Spinal cord (tissue), 10 donors: Measurements from ENCODE around the gene AKR1B1. TPM values are rescaled to one million over a fixed set of nuclear protein-coding genes. Genes with fewer than 3 reads are reported as not detected.
A peak's percentile ranks its signal among the peaks of the same experiment; 100 is the strongest.

ENCODE experiments used
- DNase-seq, 6 donors: peaks; one replicate each; pipeline versions ENCODE4 v3.0.0 to v3.0.0-alpha.2; 2013 to 2015; ENCODE audit warnings: low spot score in 6 of 6, low read depth in 4 of 6
- H3K27ac ChIP-seq: one replicate; pipeline ENCODE4 v1.5.1; 2013; ENCODE audit warnings: low read depth, low read length, control low read depth
- H3K27me3 ChIP-seq: one replicate; pipeline ENCODE4 v1.6.1; 2013; ENCODE audit warnings: low read length; ENCODE audit not compliant: control insufficient read depth, insufficient read depth
- H3K36me3 ChIP-seq: one replicate; pipeline ENCODE4 v1.6.1; 2013; ENCODE audit warnings: low read length; ENCODE audit not compliant: control insufficient read depth, insufficient read depth
- H3K4me1 ChIP-seq: one replicate; pipeline ENCODE4 v1.6.1; 2013; ENCODE audit warnings: low read length; ENCODE audit not compliant: control insufficient read depth, insufficient read depth
- H3K4me3 ChIP-seq: one replicate; pipeline ENCODE4 v1.5.1; 2013; ENCODE audit warnings: low read depth, low read length, control low read depth
- H3K9me3 ChIP-seq: one replicate; pipeline ENCODE4 v1.6.1; 2013; ENCODE audit warnings: low read length; ENCODE audit not compliant: control insufficient read depth, insufficient read depth
- WGBS: methylation state at CpG from one replicate; pipeline ENCODE4 v1.1.5; 2013; ENCODE audit warnings: missing lambda C conversion rate; ENCODE audit not compliant: insufficient coverage; 5-methylcytosine and 5-hydroxymethylcytosine counted together
- polyA plus RNA-seq, 2 donors: library from polyadenylated mRNA; unstranded; fragments of 120-200 nt; gene quantifications; one replicate each; pipeline ENCODE4 v1.2.1, GENCODE V29; 2013; ENCODE audit not compliant: insufficient read length in 2 of 2
- total RNA-seq, 2 donors: library from RNA; depleted of rRNA in 1 of 2; stranded (reverse); fragments of 120-200 nt in 1 of 2; fragments of >200 nt in 1 of 2; gene quantifications; one replicate each; pipeline versions ENCODE4 v1.2.3 to v1.2.4, GENCODE V29; 2013 to 2014
- donor health status: healthy.

Gene AKR1B1
- total and polyA plus RNA-seq, 4 donors: 54.7 to 143 (median 103) TPM

GRCh38 chr7:134440476-134440875 lies 18.4 kb downstream of the AKR1B1 start:
- H3K27me3 ChIP-seq: no peaks in the 10 kb centered on the region
- 97% methylated on average over 3 of the region's 4 CpGs for WGBS
- peaks cover 44% of the 10 kb centered on the region for H3K36me3 ChIP-seq
- no peak overlapping the region for H3K27ac ChIP-seq
- no peak for DNase-seq
- no peaks in the 10 kb centered on the region for H3K4me1 ChIP-seq
- no peaks in the 10 kb centered on the region for H3K9me3 ChIP-seq
- H3K4me3 ChIP-seq: no peak overlapping the region

- Histone ChIP-seq H3K9me3 (no peaks in the 10 kb centered on the region), H3K27me3 (no peaks in the 10 kb centered on the region), H3K36me3 (peaks cover 44% of the 10 kb centered on the region), H3K4me1 (no peaks in the 10 kb centered on the region), H3K4me3 (no peak overlapping the region), H3K27ac (no peak overlapping the region)
- DNase-seq: no peak
- 85% methylated on average over 5 of the region's 8 CpGs for WGBS
These were observed 18.8 kb downstream of the AKR1B1 start for GRCh38 chr7:134440067-134440466.

GRCh38 chr7:134438946-134439345 lies 20.0 kb downstream of the AKR1B1 start:
- Histone ChIP-seq H3K27ac (no peak overlapping the region), H3K4me3 (no peak overlapping the region), H3K4me1 (no peaks in the 10 kb centered on the region), H3K27me3 (no peaks in the 10 kb centered on the region), H3K36me3 (peaks cover 33% of the 10 kb centered on the region), H3K9me3 (no peaks in the 10 kb centered on the region)
- WGBS: no CpG with 5 or more reads among the region's 4 CpGs
- DNase-seq: no peak

- Histone ChIP-seq H3K4me3 (no peak overlapping the region), H3K9me3 (no peaks in the 10 kb centered on the region), H3K36me3 (peaks cover under 1% of the 10 kb centered on the region), H3K27ac (no peak overlapping the region), H3K27me3 (no peaks in the 10 kb centered on the region), H3K4me1 (peaks cover 8% of the 10 kb centered on the region)
- DNase-seq: no peak
- WGBS: 97% methylated on average over 8 of the region's 12 CpGs
These were observed 23.6 kb downstream of the AKR1B1 start for GRCh38 chr7:134435161-134435920.

- no peak for DNase-seq
- Histone ChIP-seq H3K4me1 (peaks cover 8% of the 10 kb centered on the region), H3K36me3 (no peaks in the 10 kb centered on the region), H3K4me3 (no peak overlapping the region), H3K27ac (no peak overlapping the region), H3K9me3 (no peaks in the 10 kb centered on the region), H3K27me3 (no peaks in the 10 kb centered on the region)
- WGBS: 90% methylated on average over 5 of the region's 5 CpGs
These were observed 24.2 kb downstream of the AKR1B1 start for GRCh38 chr7:134434701-134435100.

GRCh38 chr7:134433430-134433829 lies 25.5 kb downstream of the AKR1B1 start:
- no peak overlapping the region for H3K27ac ChIP-seq
- no peak for DNase-seq
- WGBS: 83% methylated on average over 1 of the region's 4 CpGs

GRCh38 chr7:134432296-134433152 lies 26.4 kb downstream of the AKR1B1 start:
- Histone ChIP-seq H3K27ac (peak overlapping the region; percentile 61), H3K9me3 (no peaks in the 10 kb centered on the region), H3K36me3 (no peaks in the 10 kb centered on the region), H3K4me1 (peaks cover 8% of the 10 kb centered on the region), H3K27me3 (no peaks in the 10 kb centered on the region), H3K4me3 (peak overlapping the region; percentile 44)
- WGBS: 2% methylated on average over 27 of the region's 31 CpGs
- DNase-seq: peak; percentile 76 to 97 (median 78)

More at GRCh38 chr7:134433430-134433829, 25.5 kb downstream of the AKR1B1 start:
- Histone ChIP-seq H3K4me1 (peaks cover 8% of the 10 kb centered on the region), H3K4me3 (no peak overlapping the region), H3K27me3 (no peaks in the 10 kb centered on the region), H3K9me3 (no peaks in the 10 kb centered on the region), H3K36me3 (no peaks in the 10 kb centered on the region)

- H3K27ac ChIP-seq: no peak overlapping the region
- H3K27me3 ChIP-seq: no peaks in the 10 kb centered on the region
- H3K9me3 ChIP-seq: no peaks in the 10 kb centered on the region
- H3K4me1 ChIP-seq: peaks cover 8% of the 10 kb centered on the region
- H3K4me3 ChIP-seq: no peak overlapping the region
- H3K36me3 ChIP-seq: no peaks in the 10 kb centered on the region
- WGBS: 44% methylated on average over 4 of the region's 11 CpGs
- DNase-seq: no peak
These were observed 27.1 kb downstream of the AKR1B1 start for GRCh38 chr7:134431815-134432214.

- Histone ChIP-seq H3K27me3 (no peaks in the 10 kb centered on the region), H3K4me1 (peaks cover 8% of the 10 kb centered on the region), H3K27ac (no peak overlapping the region), H3K36me3 (no peaks in the 10 kb centered on the region), H3K4me3 (no peak overlapping the region), H3K9me3 (no peaks in the 10 kb centered on the region)
- WGBS: no CpG with 5 or more reads among the region's 6 CpGs
- DNase-seq: no peak
These were observed 29.4 kb downstream of the AKR1B1 start for GRCh38 chr7:134429481-134429880.
